ENCODE results near the gene FOLR2. TPM values are rescaled to one million over a fixed set of nuclear protein-coding genes. Genes with fewer than 3 reads are reported as not detected.
"Not testable (repeated sequence)": the region's sequence is repeated elsewhere in the genome, so short reads cannot be mapped to it uniquely, and the experiment has no call there.

The FOLR2 gene
- total RNA-seq, 4 donors from 2014 or later: 7.5 to 14.6 (median 13.0) TPM

- Histone ChIP-seq H3K4me1 (no peaks in the 10 kb centered on the region), H3K27me3 (peaks cover 0 to 4% (median 0%) of the 10 kb centered on the region in 3 donors), H3K36me3 (no peaks in the 10 kb centered on the region), H3K27ac (no peak overlapping the region), H3K9me3 (no peaks in the 10 kb centered on the region), H3K4me3 (no peak overlapping the region)
- intact Hi-C loops (cut with DNase I; ENCODE audit: low total_unique reads) (no loop called here), in situ Hi-C loops (cut with MboI; ENCODE audit: low sequenced_read_pairs in 4 of 4) (no loop called here)
- DNase-seq: no peak
- no peak for ATAC-seq
- TF ChIP-seq CTCF (IDR thresholded peaks at IDR 0.05 in 4 of 5, conservative IDR thresholded peaks at IDR 0.05 in 1 of 5) (no peak), POLR2A (IDR thresholded peaks at IDR 0.05) (no peak)
Measured at GRCh38 chr11:72263361-72263760, 46.8 kb downstream of the FOLR2 start.

GRCh38 chr11:72265951-72266350 lies 49.4 kb downstream of the FOLR2 start:
- TF ChIP-seq POLR2A (IDR thresholded peaks at IDR 0.05): no peak
- TF ChIP-seq CTCF (IDR thresholded peaks at IDR 0.05 in 4 of 5, conservative IDR thresholded peaks at IDR 0.05 in 1 of 5): no peak
- H3K9me3 ChIP-seq: no peaks in the 10 kb centered on the region
- in situ Hi-C loops (cut with MboI; ENCODE audit: low sequenced_read_pairs in 4 of 4): no loop called here
- no peaks in the 10 kb centered on the region for H3K4me1 ChIP-seq
- H3K27ac ChIP-seq: no peak overlapping the region
- intact Hi-C loops (cut with DNase I; ENCODE audit: low total_unique reads): no loop called here
- no peaks in the 10 kb centered on the region for H3K36me3 ChIP-seq
- ATAC-seq (no peak), DNase-seq (no peak)
- peaks cover 0 to 4% (median 4%) of the 10 kb centered on the region in 3 donors for H3K27me3 ChIP-seq
- no peak overlapping the region for H3K4me3 ChIP-seq

- in situ Hi-C loops (cut with MboI; ENCODE audit: low sequenced_read_pairs in 4 of 4); H3K27me3 ChIP-seq; DNase-seq; H3K27ac ChIP-seq; ATAC-seq; H3K36me3 ChIP-seq; H3K4me1 ChIP-seq; H3K9me3 ChIP-seq; H3K4me3 ChIP-seq; intact Hi-C loops (cut with DNase I; ENCODE audit: low total_unique reads): not testable (repeated sequence)
Measured at GRCh38 chr11:72266960-72267359, 50.4 kb downstream of the FOLR2 start.

- no peak overlapping the region for H3K27ac ChIP-seq
- no peak for TF ChIP-seq POLR2A (IDR thresholded peaks at IDR 0.05)
- no peak for TF ChIP-seq CTCF (IDR thresholded peaks at IDR 0.05 in 4 of 5, conservative IDR thresholded peaks at IDR 0.05 in 1 of 5)
- H3K36me3 ChIP-seq: no peaks in the 10 kb centered on the region
- H3K27me3 ChIP-seq: peaks cover 4% of the 10 kb centered on the region in 3 donors
- H3K4me1 ChIP-seq: no peaks in the 10 kb centered on the region
- in situ Hi-C loops (cut with MboI; ENCODE audit: low sequenced_read_pairs in 4 of 4) (no loop called here), intact Hi-C loops (cut with DNase I; ENCODE audit: low total_unique reads) (no loop called here)
- H3K4me3 ChIP-seq: no peak overlapping the region
- DNase-seq (no peak), ATAC-seq (no peak)
- H3K9me3 ChIP-seq: no peaks in the 10 kb centered on the region
Measured at GRCh38 chr11:72267956-72268617, 51.5 kb downstream of the FOLR2 start.

Other genes starting within 250 kb of the FOLR2 start
- gene IL18BP, start 217.9 kb upstream of the FOLR2 start, total RNA-seq: 1 to 10 TPM in 3 of 4 donors, under 1 TPM in 1; 0.91 to 3.0 (median 2.5) TPM
- gene NUMA1, start 136.3 kb upstream of the FOLR2 start, total RNA-seq: 100 to 1,000 TPM; 163 to 272 (median 202) TPM
- gene LRRC51, start 135.9 kb upstream of the FOLR2 start, total RNA-seq: 1 to 10 TPM; 3.6 to 9.5 (median 5.3) TPM
- gene LAMTOR1, start 113.5 kb upstream of the FOLR2 start, total RNA-seq: 100 to 1,000 TPM in 2 of 4 donors, 10 to 100 TPM in 2; 75.0 to 146 (median 104) TPM
- not detected for gene TOMT, start 110.9 kb upstream of the FOLR2 start, total RNA-seq
- 10 to 100 TPM; 21.2 to 39.3 (median 32.4) TPM for gene ANAPC15, start 104.1 kb upstream of the FOLR2 start, total RNA-seq
- 1 to 10 TPM in 1 of 4 donors, not detected in 3; 1.1 TPM for gene FOLR3, start 81.1 kb upstream of the FOLR2 start, total RNA-seq
- not detected for gene FOLR1, start 24.7 kb upstream of the FOLR2 start, total RNA-seq
- gene INPPL1, start 8.0 kb downstream of the FOLR2 start, total RNA-seq: 100 to 1,000 TPM in 3 of 4 donors, 10 to 100 TPM in 1; 75.6 to 112 (median 107) TPM
- not detected for gene PHOX2A, start 27.4 kb downstream of the FOLR2 start, total RNA-seq
- gene CLPB, start 217.7 kb downstream of the FOLR2 start, total RNA-seq: 10 to 100 TPM; 16.9 to 31.1 (median 24.3) TPM

All from gastrocnemius medialis (tissue), 4 donors.